A549 (cell line): ENCODE data around the gene HOXC11.

Source experiments
- CEBPB ChIP-seq, 2 experiments: fragments of >200 bp in 1 of 2; sonication (Bioruptor Twin) in 1 of 2; formaldehyde crosslinking in 1 of 2; IDR thresholded peaks; 2 replicates each; pipeline ENCODE4 v1.6.1; 2012 to 2016
- CTCF ChIP-seq: fragments of >200 bp; sonication (Bioruptor Twin); formaldehyde crosslinking; IDR thresholded peaks from 3 replicates; pipeline ENCODE4 v1.5.1; 2016
- ELK1 ChIP-seq: fragments of 150-350 bp; IDR thresholded peaks from 2 replicates; pipeline ENCODE4 v1.6.1; 2014; ENCODE audit warnings: low read depth, mild to moderate bottlenecking, low read length
- MYC ChIP-seq: IDR thresholded peaks from 2 replicates; pipeline ENCODE4 v1.6.1; 2012; ENCODE audit warnings: mild to moderate bottlenecking, inconsistent platforms, low read length, improper control_type of control experiment, borderline replicate concordance

DNA sequence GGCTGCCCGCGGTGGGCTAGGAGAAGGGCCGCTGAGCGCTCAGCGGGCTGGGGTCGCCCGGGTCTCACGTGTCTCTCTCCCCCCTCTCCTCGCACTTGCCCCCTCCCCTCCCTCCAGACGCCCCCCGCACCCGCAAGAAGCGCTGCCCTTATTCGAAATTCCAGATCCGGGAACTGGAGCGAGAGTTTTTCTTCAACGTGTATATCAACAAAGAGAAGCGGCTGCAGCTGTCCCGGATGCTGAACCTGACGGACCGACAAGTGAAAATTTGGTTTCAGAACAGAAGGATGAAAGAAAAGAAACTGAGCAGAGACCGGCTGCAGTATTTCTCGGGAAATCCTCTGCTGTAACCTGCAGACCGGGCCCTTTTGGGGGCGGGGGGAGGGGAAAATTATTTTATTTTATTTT, 2.1 kb downstream of the HOXC11 start:
- TF ChIP-seq CTCF = no peak
- no peak for TF ChIP-seq ELK1
- TF ChIP-seq CEBPB (IDR thresholded peaks at IDR 0.05) = no peak
- no peak for TF ChIP-seq MYC
